Parathyroid adenoma (tissue), 2 donors: Measurements from ENCODE around the gene JAM3.
"Not testable (repeated sequence)": the region's sequence is repeated elsewhere in the genome, so short reads cannot be mapped to it uniquely, and the experiment has no call there.

Experiments used
- H2AFZ ChIP-seq: fragments of 300-600 bp; sonication (generic); one replicate; pipeline ENCODE4 v1.7.0; 2017; ENCODE audit warnings: antibody characterized with exemption, mild to moderate bottlenecking
- H3K27ac ChIP-seq: fragments of 300-600 bp; sonication (generic); one replicate; pipeline ENCODE4 v1.7.0; 2017
- H3K27me3 ChIP-seq: fragments of 300-600 bp; sonication (generic); one replicate; pipeline ENCODE4 v1.7.0; 2017; ENCODE audit warnings: low read length; ENCODE audit not compliant: control insufficient read depth, insufficient read depth
- H3K36me3 ChIP-seq: fragments of 300-600 bp; sonication (generic); one replicate; pipeline ENCODE4 v1.7.0; 2017; ENCODE audit warnings: low read length; ENCODE audit not compliant: control insufficient read depth, insufficient read depth
- H3K4me1 ChIP-seq: fragments of 300-600 bp; sonication (generic); one replicate; pipeline ENCODE4 v1.7.0; 2017; ENCODE audit warnings: control low read depth
- H3K4me2 ChIP-seq: fragments of 300-600 bp; sonication (generic); one replicate; pipeline ENCODE4 v1.7.0; 2017; ENCODE audit warnings: low read length
- H3K4me3 ChIP-seq: fragments of 300-600 bp; sonication (generic); one replicate; pipeline ENCODE4 v1.7.0; 2017; ENCODE audit warnings: low read depth, low read length
- H3K79me2 ChIP-seq: fragments of 300-600 bp; sonication (generic); one replicate; pipeline ENCODE4 v1.7.0; 2017; ENCODE audit warnings: control low read depth
- H3K9ac ChIP-seq: fragments of 300-600 bp; sonication (generic); one replicate; pipeline ENCODE4 v1.7.0; 2017; ENCODE audit warnings: mild to moderate bottlenecking
- H3K9me3 ChIP-seq: fragments of 300-600 bp; sonication (generic); one replicate; pipeline ENCODE4 v1.7.0; 2017; ENCODE audit warnings: low read length; ENCODE audit not compliant: control insufficient read depth
- CTCF ChIP-seq: fragments of 300-600 bp; sonication (generic); IDR thresholded peaks from one replicate; pipeline ENCODE4 v1.7.0; 2017; ENCODE audit warnings: antibody characterized with exemption, mild to moderate bottlenecking
- donor health status: primary hyperparathyroidism.

Gene JAM3

GRCh38 chr11:134178032-134178674, 109.3 kb downstream of the JAM3 start:
- Histone ChIP-seq H3K9me3 (no peaks in the 10 kb centered on the region), H3K4me2 (no peak overlapping the region), H3K27ac (no peak overlapping the region), H3K27me3 (no peaks in the 10 kb centered on the region), H2AFZ (no peak overlapping the region), H3K36me3 (no peaks in the 10 kb centered on the region), H3K79me2 (no peaks in the 10 kb centered on the region), H3K4me1 (no peaks in the 10 kb centered on the region), H3K4me3 (no peak overlapping the region), H3K9ac (no peak overlapping the region)
- TF ChIP-seq CTCF, result no peak

GRCh38 chr11:134181707-134182106, 112.8 kb downstream of the JAM3 start:
- Histone ChIP-seq H3K36me3 (no peaks in the 10 kb centered on the region), H3K4me1 (no peaks in the 10 kb centered on the region)

GRCh38 chr11:134188092-134188491, 119.2 kb downstream of the JAM3 start:
- not testable (repeated sequence) for H3K27ac ChIP-seq, H3K36me3 ChIP-seq, H3K27me3 ChIP-seq, H3K4me1 ChIP-seq, H3K4me2 ChIP-seq, H3K4me3 ChIP-seq, H3K79me2 ChIP-seq, H2AFZ ChIP-seq, H3K9ac ChIP-seq, H3K9me3 ChIP-seq

More at GRCh38 chr11:134181707-134182106, 112.8 kb downstream of the JAM3 start:
- Histone ChIP-seq H3K4me2 (no peak overlapping the region), H3K27me3 (no peaks in the 10 kb centered on the region), H3K9ac (no peak overlapping the region), H3K79me2 (no peaks in the 10 kb centered on the region), H3K27ac (no peak overlapping the region), H3K9me3 (no peaks in the 10 kb centered on the region), H2AFZ (no peak overlapping the region), H3K4me3 (no peak overlapping the region)
- TF ChIP-seq CTCF, result no peak

DNA sequence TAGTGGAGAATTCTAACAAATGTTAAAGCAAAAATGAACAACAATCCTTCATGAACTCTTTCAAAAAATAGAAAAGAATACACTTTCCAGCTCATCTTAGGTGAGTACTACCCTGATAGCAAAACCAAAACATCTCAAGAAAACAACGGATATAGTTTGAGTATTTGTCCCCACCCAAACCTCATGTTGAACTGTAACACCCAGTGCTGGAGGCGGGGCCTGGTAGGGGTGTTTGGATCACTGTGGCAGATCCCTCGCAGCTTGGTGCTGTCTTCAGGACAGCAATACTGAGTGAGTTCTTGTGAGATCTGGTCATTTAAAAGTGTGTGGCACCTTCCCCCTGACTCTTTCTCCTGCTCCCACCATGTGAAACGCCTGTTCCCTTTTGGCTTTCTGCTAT, 127.9 kb downstream of the JAM3 start:
- no peak overlapping the region for H3K4me3 ChIP-seq
- H3K4me1 ChIP-seq, result no peaks in the 10 kb centered on the region
- no peak overlapping the region for H2AFZ ChIP-seq
- H3K4me2 ChIP-seq, result no peak overlapping the region
- no peaks in the 10 kb centered on the region for H3K9me3 ChIP-seq
- no peaks in the 10 kb centered on the region for H3K27me3 ChIP-seq
- no peak for TF ChIP-seq CTCF
- no peak overlapping the region for H3K9ac ChIP-seq
- no peak overlapping the region for H3K27ac ChIP-seq
- no peaks in the 10 kb centered on the region for H3K79me2 ChIP-seq
- no peaks in the 10 kb centered on the region for H3K36me3 ChIP-seq

GRCh38 chr11:134199531-134199930, 130.7 kb downstream of the JAM3 start:
- Histone ChIP-seq H3K9ac (no peak overlapping the region), H3K4me3 (no peak overlapping the region), H3K9me3 (no peaks in the 10 kb centered on the region), H3K79me2 (no peaks in the 10 kb centered on the region), H3K36me3 (no peaks in the 10 kb centered on the region), H3K27ac (no peak overlapping the region), H3K4me1 (no peaks in the 10 kb centered on the region), H3K4me2 (no peak overlapping the region), H2AFZ (no peak overlapping the region), H3K27me3 (no peaks in the 10 kb centered on the region)
- TF ChIP-seq CTCF, result no peak
